LNCAP (cell line): ENCODE results near the gene ERF.

Experiments
- CTCF ChIP-seq: fragments of 450-650 bp; IDR thresholded peaks from 2 replicates; pipeline ENCODE4 v1.5.1; 2017; ENCODE audit warnings: mild to moderate bottlenecking

Gene ERF

GRCh38 chr19:42281146-42281826 lies 26.4 kb upstream of the ERF start:
- no peak for TF ChIP-seq CTCF

- no peak for TF ChIP-seq CTCF
These were observed 25.9 kb upstream of the ERF start for GRCh38 chr19:42280815-42281145.

GRCh38 chr19:42279902-42280814 lies 25.2 kb upstream of the ERF start:
- TF ChIP-seq CTCF, result peak; percentile 60

- no peak for TF ChIP-seq CTCF
These were observed 24.4 kb upstream of the ERF start for GRCh38 chr19:42279155-42279901.

- no peak for TF ChIP-seq CTCF
These were observed 23.7 kb upstream of the ERF start for GRCh38 chr19:42278452-42279154.

- TF ChIP-seq CTCF, result no peak
These were observed 23.0 kb upstream of the ERF start for GRCh38 chr19:42277821-42278451.

- TF ChIP-seq CTCF, result no peak
These were observed 21.9 kb upstream of the ERF start for GRCh38 chr19:42276821-42277220.
